T-helper 2 cell treated with Interferon-gamma antibody and Interleukin-4, amounts not matched to agents 100 ng/mL and 5 ng/mL, for 36 hours (primary cell): ENCODE data around the gene SPAG16. TPM values are rescaled to one million over a fixed set of nuclear protein-coding genes. Genes with fewer than 3 reads are reported as not detected.
"Not testable (repeated sequence)": the region's sequence is repeated elsewhere in the genome, so short reads cannot be mapped to it uniquely, and the experiment has no call there.

Source experiments
- intact Hi-C: fragments of 100-400 bp; cut with micrococcal nuclease; formaldehyde crosslinking; loops from one replicate; pipeline ENCODE4 v1.15.1; 2023
- total RNA-seq: library from RNA; stranded (reverse); gene quantifications from 2 replicates; pipeline ENCODE4 v1.2.3, GENCODE V29; 2022

The SPAG16 gene
- total RNA-seq, 1 donor from 2014 or later, result 10.0 TPM

GRCh38 chr2:213407027-213407426 is 122.8 kb downstream of the SPAG16 start:
- intact Hi-C loops, result not testable (repeated sequence)

- intact Hi-C loops, result not testable (repeated sequence)
Observed at GRCh38 chr2:213408426-213409070, 124.3 kb downstream of the SPAG16 start.

- intact Hi-C loops, result not testable (repeated sequence)
Observed at GRCh38 chr2:213410687-213411086, 126.4 kb downstream of the SPAG16 start.

GRCh38 chr2:213411582-213412289 is 127.5 kb downstream of the SPAG16 start:
- intact Hi-C loops, result no loop called here

- intact Hi-C loops, result no loop called here
Observed at GRCh38 chr2:213415093-213415492, 130.8 kb downstream of the SPAG16 start.

- intact Hi-C loops, result no loop called here
Observed at GRCh38 chr2:213416832-213417231, 132.6 kb downstream of the SPAG16 start.

GRCh38 chr2:213419980-213420379 is 135.7 kb downstream of the SPAG16 start:
- intact Hi-C loops, result no loop called here

- intact Hi-C loops, result no loop called here
Observed at GRCh38 chr2:213420828-213421385, 136.6 kb downstream of the SPAG16 start.

GRCh38 chr2:213422211-213422610 is 137.9 kb downstream of the SPAG16 start:
- intact Hi-C loops, result no loop called here

GRCh38 chr2:213425618-213426017 is 141.4 kb downstream of the SPAG16 start:
- intact Hi-C loops, result no loop called here

GRCh38 chr2:213429516-213429915 is 145.3 kb downstream of the SPAG16 start:
- intact Hi-C loops, result no loop called here

GRCh38 chr2:213443921-213444320 is 159.7 kb downstream of the SPAG16 start:
- intact Hi-C loops, result no loop called here

- intact Hi-C loops, result no loop called here
Observed at GRCh38 chr2:213451542-213452239, 167.4 kb downstream of the SPAG16 start.

GRCh38 chr2:213455316-213456008 is 171.2 kb downstream of the SPAG16 start:
- intact Hi-C loops, result no loop called here

- intact Hi-C loops, result no loop called here
Observed at GRCh38 chr2:213475433-213475832, 191.2 kb downstream of the SPAG16 start.

- intact Hi-C loops, result no loop called here
Observed at GRCh38 chr2:213476641-213477040, 192.4 kb downstream of the SPAG16 start.

GRCh38 chr2:213490087-213490486 is 205.8 kb downstream of the SPAG16 start:
- intact Hi-C loops, result no loop called here

GRCh38 chr2:213491376-213491775 is 207.1 kb downstream of the SPAG16 start:
- intact Hi-C loops, result no loop called here

- intact Hi-C loops, result no loop called here
Observed at GRCh38 chr2:213496226-213496625, 212.0 kb downstream of the SPAG16 start.

- intact Hi-C loops, result no loop called here
Observed at GRCh38 chr2:213500881-213501280, 216.6 kb downstream of the SPAG16 start.

- intact Hi-C loops, result no loop called here
Observed at GRCh38 chr2:213524164-213524563, 239.9 kb downstream of the SPAG16 start.
